Measurements from ENCODE around the gene C20orf173.

- no peak for TF ChIP-seq CTCF (IDR thresholded peaks at IDR 0.05)
- no peak for TF ChIP-seq POLR2A (IDR thresholded peaks at IDR 0.05)
Measured at GRCh38 chr20:35559042-35559693, 29.7 kb upstream of the C20orf173 start.
